Pancreas (tissue), 10 donors: Measurements from ENCODE around the gene DEDD. TPM values are rescaled to one million over a fixed set of nuclear protein-coding genes. Genes with fewer than 3 reads are reported as not detected.
A peak's percentile ranks its signal among the peaks of the same experiment; 100 is the strongest.

Experiments used
- ATAC-seq, 4 donors: fragments of 200-7000 bp; cut with Tn5 transposase; one replicate each; pipeline versions ENCODE4 v1.8.0 to v1.9.1; 2020; ENCODE audit warnings: mild to moderate bottlenecking in 4 of 4, moderate library complexity in 4 of 4
- DNase-seq, 6 donors: peaks; one replicate each; pipeline ENCODE4 v3.0.0-alpha.2; 2020
- FAIRE-seq: peaks from 2 replicates; lab custom pipeline; 2012; peaks lifted over from hg19 to GRCh38; lab: Jason Lieb, UNC
- H3K27ac ChIP-seq, 4 donors: fragments of 200-600 bp; sonication (generic); 1 replicate in 3 of 4; 2 replicates in 1 of 4; pipeline versions ENCODE4 v1.5.0 to v1.8.0; 2020
- H3K27me3 ChIP-seq, 4 donors: fragments of 200-600 bp; one replicate each; pipeline ENCODE4 v1.8.0; 2021
- H3K36me3 ChIP-seq, 3 donors: fragments of 200-600 bp; sonication (generic) in 1 of 3; one replicate each; pipeline versions ENCODE4 v1.5.0 to v1.8.0; 2020 to 2021
- H3K4me1 ChIP-seq, 3 donors: fragments of 200-600 bp; one replicate each; pipeline ENCODE4 v1.8.0; 2021
- H3K4me3 ChIP-seq, 4 donors: fragments of 200-600 bp; sonication (generic) in 2 of 4; one replicate each; pipeline versions ENCODE4 v1.5.0 to v1.8.0; 2020 to 2021
- H3K9me3 ChIP-seq, 4 donors: fragments of 200-600 bp; one replicate each; pipeline ENCODE4 v1.8.0; 2021
- WGBS, 2 donors: extraction: QIAGEN DNeasy Blood & Tissue Kit; methylation state at CpG; one replicate each; pipeline ENCODE4 v1.1.7; 2013; 5-methylcytosine and 5-hydroxymethylcytosine counted together
- intact Hi-C, 3 donors: fragments of 100-400 bp; cut with DNase I; formaldehyde crosslinking; loops; one replicate each; pipeline versions ENCODE4 v1.11.1 to v1.14.2; 2022
- polyA plus RNA-seq, 2 donors: library from polyadenylated mRNA; stranded (reverse); fragments of 200-250 nt; gene quantifications; one replicate each; pipeline ENCODE4 v1.2.3, GENCODE V29; 2013
- total RNA-seq, 6 donors: library from RNA; stranded (reverse); fragmentation: NEBNext Ultra II Directional in 4 of 6; extraction: Animal tissue kit (Norgen Biotek cat#: 25700) in 4 of 6; gene quantifications; one replicate each; pipeline versions ENCODE4 v1.2.1 to v1.2.4, GENCODE V29; 2021 to 2023
- TF ChIP-seq, protein P1 (sequence below), 4 donors: fragments of 200-600 bp; sonication (generic) in 3 of 4; IDR thresholded peaks; one replicate each; pipeline versions ENCODE4 v1.5.0 to v1.8.0; 2021; ENCODE audit warnings: antibody characterized with exemption in 4 of 4
- donor health status: healthy with polysubstance abuse.
- donor health status: DM: no; HTN: no; CAD: no; lungs with moderate emphysema.
- donor health status: DM: no; HTN: no; CAD: no.
- donor health status: control.
- donor health status: control.
- donor health status: Bipolar disorder and iron deficiency.
- donor health status: DM: yes; HTN: yes; CAD: no.
- donor health status: DM: no; HTN: no; CAD: no.
- donor health status: DM: no; HTN: no; CAD: no.
- donor health status: DM: yes; HTN: yes; CAD: no.

DEDD gene
- total and polyA plus RNA-seq, 8 donors = 11.1 to 20.8 (median 15.6) TPM

- H3K27me3 ChIP-seq = no peaks in the 10 kb centered on the region
- ATAC-seq (peak; percentile 90 to 95 (median 93)), DNase-seq (peak; percentile 76 to 88 (median 79)), FAIRE-seq (peak; percentile 5)
- 0% methylated on average over 33 of the region's 33 CpGs for WGBS, 2 donors
- TF ChIP-seq, protein P1, sequence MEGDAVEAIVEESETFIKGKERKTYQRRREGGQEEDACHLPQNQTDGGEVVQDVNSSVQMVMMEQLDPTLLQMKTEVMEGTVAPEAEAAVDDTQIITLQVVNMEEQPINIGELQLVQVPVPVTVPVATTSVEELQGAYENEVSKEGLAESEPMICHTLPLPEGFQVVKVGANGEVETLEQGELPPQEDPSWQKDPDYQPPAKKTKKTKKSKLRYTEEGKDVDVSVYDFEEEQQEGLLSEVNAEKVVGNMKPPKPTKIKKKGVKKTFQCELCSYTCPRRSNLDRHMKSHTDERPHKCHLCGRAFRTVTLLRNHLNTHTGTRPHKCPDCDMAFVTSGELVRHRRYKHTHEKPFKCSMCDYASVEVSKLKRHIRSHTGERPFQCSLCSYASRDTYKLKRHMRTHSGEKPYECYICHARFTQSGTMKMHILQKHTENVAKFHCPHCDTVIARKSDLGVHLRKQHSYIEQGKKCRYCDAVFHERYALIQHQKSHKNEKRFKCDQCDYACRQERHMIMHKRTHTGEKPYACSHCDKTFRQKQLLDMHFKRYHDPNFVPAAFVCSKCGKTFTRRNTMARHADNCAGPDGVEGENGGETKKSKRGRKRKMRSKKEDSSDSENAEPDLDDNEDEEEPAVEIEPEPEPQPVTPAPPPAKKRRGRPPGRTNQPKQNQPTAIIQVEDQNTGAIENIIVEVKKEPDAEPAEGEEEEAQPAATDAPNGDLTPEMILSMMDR (IDR thresholded peaks at IDR 0.05) = no peak
- peaks cover 6 to 8% (median 8%) of the 10 kb centered on the region in 3 donors for H3K4me1 ChIP-seq
- intact Hi-C loops = no loop called here
- H3K27ac ChIP-seq = peak within 1 kb of the TSS; percentile 90 to 98 (median 97)
- no peaks in the 10 kb centered on the region for H3K9me3 ChIP-seq
- no peaks in the 10 kb centered on the region for H3K36me3 ChIP-seq
- H3K4me3 ChIP-seq = peak within 1 kb of the TSS; percentile 58 to 69 (median 60)
Observed at GRCh38 chr1:161153682-161154337, 21.3 kb upstream of the DEDD start, which contains the start of gene UFC1. Gene UFC1, plus strand, starts transcription at chr1:161153978. Its CDS starts 20 bp downstream, at chr1:161153998.

DNA sequence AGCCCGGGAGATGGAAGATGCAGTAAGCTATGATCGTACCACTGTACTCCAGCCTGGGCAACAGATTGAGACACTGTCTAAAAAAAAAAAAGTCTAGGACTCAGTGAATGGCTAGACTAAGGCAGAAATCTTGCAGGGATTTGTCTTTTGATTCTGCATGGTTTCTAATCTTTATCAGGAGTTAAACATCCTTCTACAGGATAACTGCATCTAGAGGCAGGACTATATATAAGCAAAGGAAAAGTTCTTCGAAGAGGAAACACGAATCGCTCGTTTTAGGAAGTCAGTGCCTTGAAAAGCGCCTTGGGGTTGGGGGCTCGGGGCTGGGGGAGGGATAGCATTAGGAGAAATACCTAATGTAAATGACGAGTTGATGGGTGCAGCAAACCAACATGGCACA is 20.7 kb upstream of the DEDD start:
- DNase-seq (no peak), FAIRE-seq (no peak), ATAC-seq (peak; percentile 3 to 11 (median 6))
- Histone ChIP-seq H3K27ac (peak overlapping the region; percentile 90 to 98 (median 97)), H3K9me3 (no peaks in the 10 kb centered on the region), H3K4me3 (peak overlapping the region; percentile 58 to 69 (median 60)), H3K27me3 (no peaks in the 10 kb centered on the region), H3K36me3 (no peaks in the 10 kb centered on the region), H3K4me1 (peaks cover 2 to 8% (median 8%) of the 10 kb centered on the region in 3 donors)
- TF ChIP-seq, protein P1 (IDR thresholded peaks at IDR 0.05) = no peak
- intact Hi-C loops = no loop called here
- 23 to 24% methylated on average over 9 of the region's 9 CpGs for WGBS, 2 donors

GRCh38 chr1:161145832-161146231 is 13.4 kb upstream of the DEDD start:
- TF ChIP-seq, protein P1 (IDR thresholded peaks at IDR 0.05) = no peak
- FAIRE-seq (no peak), ATAC-seq (no peak)

DNA sequence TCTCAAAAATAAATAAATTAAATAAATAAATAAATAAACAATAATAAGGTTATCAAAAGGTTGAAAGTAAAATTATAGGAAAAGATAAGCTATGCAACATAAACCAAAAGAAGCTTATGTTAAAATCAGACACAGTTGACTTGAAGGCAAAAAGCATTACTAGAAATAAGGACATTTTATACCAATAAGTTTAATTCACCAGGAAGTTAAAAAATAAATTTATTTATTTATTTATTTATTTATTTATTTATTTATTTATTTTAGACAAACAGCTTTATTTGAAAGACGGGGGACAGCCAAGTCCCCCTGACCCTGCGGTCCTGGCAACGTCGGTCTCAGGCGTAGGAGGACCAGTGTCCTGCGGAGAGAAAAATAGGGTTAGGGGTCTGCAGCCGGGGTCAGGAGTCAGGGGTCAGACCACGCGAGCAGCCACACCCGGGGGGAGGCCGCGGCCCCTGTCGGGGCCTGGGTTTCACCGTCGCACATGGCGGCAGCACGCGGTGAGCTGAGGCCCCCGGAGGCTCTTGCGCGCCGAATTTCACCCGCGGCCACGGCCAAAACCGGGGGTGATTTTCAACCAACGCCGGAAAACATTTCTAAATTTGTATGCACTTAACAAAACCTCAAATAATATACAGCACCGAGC is 8.4 kb upstream of the DEDD start:
- ATAC-seq (no peak), FAIRE-seq (no peak), DNase-seq (no peak)
- Histone ChIP-seq H3K27ac (no peak overlapping the region), H3K36me3 (no peaks in the 10 kb centered on the region), H3K4me3 (no peak overlapping the region), H3K9me3 (no peaks in the 10 kb centered on the region), H3K27me3 (no peaks in the 10 kb centered on the region), H3K4me1 (no peaks in the 10 kb centered on the region)
- WGBS, 2 donors = 89 to 93% methylated on average over 29 of the region's 29 CpGs
- TF ChIP-seq, protein P1 (IDR thresholded peaks at IDR 0.05) = no peak
- intact Hi-C loops = loop anchor here in 1 of 3 donors (10.0 kb wide), 1 partner anchor 136 kb away; no protein-coding TSS in a partner anchor

More at GRCh38 chr1:161145832-161146231, 13.4 kb upstream of the DEDD start:
- H3K27ac ChIP-seq = no peak overlapping the region
- H3K9me3 ChIP-seq = no peaks in the 10 kb centered on the region
- intact Hi-C loops = loop anchor here in 1 of 3 donors (10.0 kb wide), 1 partner anchor 141 kb away; no protein-coding TSS in a partner anchor
- no peaks in the 10 kb centered on the region for H3K27me3 ChIP-seq
- DNase-seq = no peak
- H3K36me3 ChIP-seq = no peaks in the 10 kb centered on the region
- 74 to 82% methylated on average over 3 of the region's 3 CpGs for WGBS, 2 donors
- no peak overlapping the region for H3K4me3 ChIP-seq
- H3K4me1 ChIP-seq = no peaks in the 10 kb centered on the region
